ENCODE results near the gene AFG3L2. TPM values are rescaled to one million over a fixed set of nuclear protein-coding genes. Genes with fewer than 3 reads are reported as not detected.
A peak's percentile ranks its signal among the peaks of the same experiment; 100 is the strongest.

AFG3L2 gene
- total RNA-seq, 1 experiment from 2014 or later, result 52.6 TPM

DNA sequence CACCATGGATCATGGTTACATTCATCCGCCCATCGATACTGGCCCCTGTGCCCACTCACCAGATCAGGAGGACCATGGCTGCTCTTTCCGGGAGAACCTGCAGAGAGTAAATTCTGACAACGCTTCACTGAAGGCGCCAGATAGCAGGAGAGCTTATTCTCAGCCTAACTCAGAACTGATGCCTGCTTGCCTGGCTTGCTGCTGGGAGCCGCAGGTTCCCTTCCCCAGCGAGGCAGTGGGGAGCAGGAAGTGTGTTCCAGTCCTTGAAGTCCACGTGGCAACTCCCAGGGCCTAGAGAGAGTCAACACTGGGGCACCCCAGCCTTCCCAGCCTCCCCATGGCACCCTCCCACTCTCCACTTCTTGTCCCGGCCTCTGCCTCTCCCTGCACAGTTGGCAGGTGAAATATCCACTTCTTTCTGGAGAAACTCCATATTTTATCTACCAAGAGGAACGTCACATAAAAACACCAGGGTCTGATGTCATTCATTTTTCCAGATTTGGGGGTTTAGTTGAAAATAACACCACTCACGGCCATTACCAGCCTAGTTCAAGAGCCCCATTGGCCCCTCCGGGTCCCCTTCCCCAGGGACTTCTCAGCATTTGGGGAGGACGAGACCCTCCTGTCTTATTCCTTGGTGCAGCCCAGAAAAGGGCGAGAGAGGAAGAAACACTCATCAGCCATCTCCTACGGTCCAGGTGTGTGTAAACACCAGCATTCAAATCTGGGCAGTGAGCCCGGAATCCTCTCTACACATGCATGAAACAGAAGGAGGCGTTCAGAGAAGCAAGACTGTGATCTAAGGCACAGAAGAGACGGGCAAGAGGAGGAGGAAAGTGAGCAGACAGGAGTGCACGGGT, 72.4 kb downstream of the AFG3L2 start:
- no peak for DNase-seq (ENCODE audit: low spot score)

DNA sequence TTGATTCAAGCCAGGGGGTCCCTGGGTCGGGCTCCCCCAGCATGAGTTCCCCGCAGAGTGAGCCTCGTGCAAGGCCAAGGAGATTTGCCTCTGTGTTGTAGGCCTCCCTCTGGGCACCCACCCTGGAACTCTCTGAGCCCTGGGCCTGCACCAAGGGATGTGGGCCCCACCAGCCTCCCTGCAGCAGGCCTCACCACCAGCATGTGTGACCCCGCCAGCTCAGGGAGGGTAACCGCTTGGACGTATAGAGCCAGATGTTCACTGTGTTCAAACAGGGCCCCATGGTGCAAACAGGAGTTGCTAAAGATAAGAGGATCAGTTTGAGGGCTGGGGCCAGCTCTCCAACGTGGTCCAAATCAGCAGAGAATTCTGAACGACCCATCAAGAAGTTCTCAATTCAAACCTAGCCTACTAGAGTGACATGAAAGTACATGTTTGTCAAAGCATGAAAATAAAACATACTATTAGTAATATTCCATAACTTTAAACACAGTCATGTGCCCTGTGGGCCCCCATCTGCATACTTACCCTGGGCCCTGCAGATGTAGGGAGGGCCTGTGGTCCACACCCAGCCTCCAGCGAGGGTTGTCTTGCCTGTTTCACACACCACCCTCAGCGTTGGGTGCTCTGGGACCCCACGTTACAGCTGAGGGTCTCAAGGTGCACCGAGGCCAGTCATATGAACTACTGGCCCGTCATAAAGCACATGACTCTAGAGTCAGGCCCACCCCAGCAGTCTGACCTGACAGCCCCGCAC, 74.5 kb downstream of the AFG3L2 start:
- no peak for DNase-seq (ENCODE audit: low spot score)

DNA sequence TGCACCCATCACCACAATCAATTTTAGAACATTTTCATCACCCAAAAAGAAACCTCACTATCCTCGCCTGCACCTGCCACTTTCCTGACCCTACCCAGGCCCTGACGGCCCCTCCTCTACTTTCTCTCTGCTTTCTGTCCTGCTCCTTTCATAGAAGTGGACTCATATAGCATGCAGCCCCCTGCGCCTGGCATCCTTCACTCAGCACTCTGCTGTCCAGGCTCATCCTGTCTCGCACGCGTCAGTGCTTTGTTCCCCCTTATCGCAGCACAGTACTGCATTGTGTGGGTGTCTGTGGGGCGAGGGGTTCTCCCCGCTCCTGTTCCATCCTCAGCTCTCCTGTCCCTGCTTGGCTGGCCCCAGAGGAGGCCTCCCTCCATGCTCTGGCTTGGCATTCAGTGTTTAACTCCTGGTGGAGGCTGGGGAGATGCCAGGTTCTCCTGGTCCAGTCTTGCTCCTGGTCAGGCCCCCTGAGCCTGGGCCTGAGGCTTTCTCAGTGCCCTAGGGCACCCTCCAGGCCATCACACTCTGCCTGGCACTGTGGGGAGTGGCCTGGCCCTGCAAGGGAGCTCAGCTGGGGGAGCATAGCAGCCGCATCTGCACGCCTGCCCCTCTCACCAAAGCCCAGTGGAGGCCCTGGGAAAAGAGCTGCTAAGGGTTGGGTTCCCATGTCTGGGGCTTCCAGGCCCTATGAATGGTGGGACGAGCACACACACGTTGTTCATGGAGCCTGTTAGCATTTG, 75.6 kb downstream of the AFG3L2 start:
- no peak for DNase-seq (ENCODE audit: low spot score)

DNA sequence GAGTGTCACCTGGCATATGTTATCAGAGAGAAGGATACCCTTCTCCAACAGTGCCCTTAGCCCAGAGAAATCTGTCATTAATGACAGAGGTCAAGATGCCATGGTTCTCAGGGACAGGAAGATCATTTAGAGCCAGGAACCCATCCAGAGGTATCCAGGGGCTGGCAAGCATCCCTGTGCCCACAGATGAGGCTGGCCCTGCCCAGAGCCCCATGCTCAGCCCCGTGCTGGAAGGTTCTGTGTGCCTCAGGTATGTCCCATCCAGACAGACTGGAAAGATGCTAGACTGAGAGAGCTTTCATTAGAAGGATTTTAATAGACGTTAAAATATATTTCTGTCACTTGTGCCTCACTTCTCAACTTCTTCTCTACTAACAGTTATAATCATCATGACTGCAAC, 77.2 kb downstream of the AFG3L2 start:
- DNase-seq (ENCODE audit: low spot score), result no peak

DNA sequence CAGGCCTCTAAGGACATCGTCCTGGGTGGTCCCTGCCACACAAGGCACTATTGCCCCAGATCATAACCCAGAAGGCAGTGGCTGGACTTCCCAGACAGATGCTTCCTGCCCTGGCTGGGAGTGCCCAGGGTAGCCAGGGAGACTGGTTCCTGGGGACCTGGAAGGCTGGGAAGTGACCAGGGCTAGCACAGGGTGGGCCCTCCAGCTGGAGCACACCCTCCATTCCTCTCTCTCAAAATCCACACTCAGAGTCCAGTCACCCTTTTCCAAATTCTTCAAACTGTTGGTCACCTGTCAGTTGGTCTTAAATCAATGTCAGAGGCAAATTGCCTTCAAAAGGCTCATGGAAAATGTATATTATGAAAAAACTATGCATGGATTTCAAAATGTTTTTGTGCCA, 80.6 kb downstream of the AFG3L2 start:
- no peak for DNase-seq (ENCODE audit: low spot score)

DNA sequence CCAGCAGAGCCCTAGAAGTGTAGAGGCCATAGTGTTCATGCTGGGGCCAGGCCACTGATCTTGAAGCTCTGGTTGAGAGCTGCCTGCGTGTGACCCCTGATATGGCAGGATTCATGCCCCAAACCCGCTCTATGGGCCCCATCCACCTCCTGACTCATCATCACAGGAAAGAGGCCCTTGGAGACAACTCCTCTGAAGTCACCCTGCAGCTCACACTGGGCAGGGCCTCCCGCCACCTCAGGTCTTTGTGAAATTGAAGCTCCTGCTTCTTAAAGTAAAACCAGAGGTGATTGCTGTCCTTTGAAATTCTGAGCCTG, 81.0 kb downstream of the AFG3L2 start:
- no peak for DNase-seq (ENCODE audit: low spot score)

DNA sequence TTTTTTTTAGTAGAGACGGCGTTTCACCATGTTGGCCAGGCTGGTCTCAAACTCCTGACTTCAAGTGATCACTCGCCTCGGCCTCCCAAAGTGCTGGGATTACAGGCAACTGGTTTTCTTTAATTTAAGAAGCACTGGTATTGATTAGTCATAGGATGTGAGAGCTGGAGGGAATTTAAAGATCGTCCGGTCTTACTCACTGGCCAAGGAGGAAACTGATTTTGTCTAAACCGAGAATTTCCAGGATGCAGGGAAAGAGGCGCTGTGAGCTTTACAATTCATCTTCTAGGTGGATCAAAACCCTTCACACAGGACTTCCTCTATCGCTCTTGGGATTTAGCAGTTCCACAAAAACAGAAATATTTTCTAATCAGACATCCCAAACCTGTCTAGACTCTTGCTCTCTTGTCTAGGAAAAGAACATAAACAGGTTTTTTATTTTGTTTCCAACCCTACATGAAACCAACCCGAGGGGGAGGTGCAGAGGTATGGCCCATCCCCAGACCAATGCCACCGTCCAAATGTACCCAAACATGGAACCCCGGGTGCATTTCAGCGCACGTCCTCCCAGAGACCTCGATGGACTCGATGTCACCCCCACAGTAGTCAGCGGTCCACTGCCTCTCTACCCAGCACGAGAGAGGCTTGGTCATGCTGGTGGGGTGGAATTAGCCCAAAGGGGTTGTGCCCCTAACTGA, 81.5 kb downstream of the AFG3L2 start:
- no peak for DNase-seq (ENCODE audit: low spot score)

DNA sequence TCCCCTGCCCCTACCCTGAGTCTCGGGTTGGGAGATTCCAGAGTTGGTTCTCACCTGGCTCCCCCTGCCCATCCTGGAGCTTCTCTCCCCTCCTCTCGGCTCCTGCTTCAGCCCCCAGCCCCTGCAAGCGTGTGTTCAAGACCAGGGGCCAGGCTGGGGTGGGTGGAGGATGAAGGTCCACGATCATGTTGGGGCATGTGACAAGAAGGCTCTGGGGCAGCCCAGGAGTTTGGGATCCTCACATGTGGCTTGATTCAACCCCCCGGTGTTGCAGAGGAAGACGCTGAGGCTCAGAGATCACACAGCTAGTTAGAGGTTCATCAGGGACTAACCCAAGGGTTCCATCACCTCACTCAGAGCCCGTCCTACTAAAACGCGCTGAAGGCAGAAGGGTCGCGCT, 83.2 kb downstream of the AFG3L2 start:
- DNase-seq (ENCODE audit: low spot score), result no peak

DNA sequence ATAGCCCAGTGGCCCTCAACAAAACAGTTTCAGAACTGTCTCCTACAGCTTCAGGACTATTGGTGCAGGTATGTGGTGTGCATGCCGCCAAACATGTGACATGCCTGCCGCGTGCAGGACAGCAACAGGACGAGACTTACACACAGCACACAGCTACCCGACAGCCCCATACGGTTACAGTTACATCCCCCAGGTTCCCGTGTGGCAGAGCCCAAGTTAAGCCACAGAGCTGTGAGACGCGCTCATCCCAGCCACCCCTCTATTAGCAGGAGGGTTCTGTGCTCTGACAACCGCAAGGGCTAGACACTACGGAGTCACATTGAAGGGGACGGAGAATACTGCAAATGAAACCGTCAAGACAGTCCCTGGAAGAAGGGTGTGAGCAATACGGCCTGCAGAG, 85.3 kb downstream of the AFG3L2 start:
- no peak for DNase-seq (ENCODE audit: low spot score)

DNA sequence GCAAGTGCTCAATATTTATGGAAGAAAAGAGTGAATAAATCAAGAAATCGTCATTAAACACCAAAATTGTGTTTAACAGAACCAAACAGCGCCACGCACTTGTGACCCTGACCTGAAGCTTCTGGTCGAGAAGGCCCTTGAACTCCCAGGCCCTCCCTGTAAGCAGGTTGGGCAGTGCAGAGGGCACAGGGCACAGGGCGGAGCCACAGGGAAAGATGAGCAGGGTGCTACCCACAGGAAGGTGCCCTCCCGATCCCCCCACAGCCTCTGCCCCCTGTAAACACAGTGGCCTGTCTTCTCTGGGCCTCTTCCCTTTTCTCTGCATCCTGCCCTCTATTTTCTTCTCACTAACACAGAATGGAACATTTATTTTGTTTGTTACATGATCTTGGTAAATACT, 85.9 kb downstream of the AFG3L2 start:
- no peak for DNase-seq (ENCODE audit: low spot score)

DNA sequence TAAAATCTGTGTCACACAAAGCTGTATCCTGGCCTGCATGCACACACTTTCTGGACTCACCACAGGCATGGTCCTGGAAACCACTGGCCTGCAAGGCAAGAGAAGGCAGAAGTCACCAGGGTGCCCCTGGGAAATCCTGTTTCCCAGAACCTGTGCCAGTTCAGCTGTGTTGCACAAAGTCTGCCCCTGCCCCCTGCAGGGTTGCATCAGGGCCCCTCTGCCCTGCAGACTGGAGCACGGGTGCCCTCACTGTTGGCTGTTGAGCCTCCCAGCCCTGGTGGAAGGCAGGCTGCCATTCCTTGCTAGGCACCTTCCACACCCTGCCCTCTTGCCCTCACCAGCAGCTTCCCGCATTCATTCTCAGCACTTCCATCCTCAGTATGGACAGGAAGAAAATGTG, 86.9 kb downstream of the AFG3L2 start:
- no peak for DNase-seq (ENCODE audit: low spot score)

DNA sequence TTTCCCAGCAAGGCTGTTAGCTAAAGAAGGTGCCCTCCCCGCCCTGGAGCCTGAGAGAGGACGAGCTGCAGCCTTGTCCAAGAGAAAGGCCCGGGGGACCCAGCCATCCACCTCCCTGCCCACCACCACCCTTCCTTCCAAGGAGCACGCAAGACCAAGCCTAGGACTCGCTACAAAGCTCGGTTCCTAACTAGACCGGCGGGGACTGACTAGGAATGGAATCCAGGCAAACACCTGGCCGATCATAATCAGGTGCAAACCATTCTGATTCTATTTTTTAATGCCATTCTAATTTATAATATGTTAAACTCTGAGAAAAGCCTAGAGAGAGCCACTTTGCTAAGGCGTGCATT, 88.6 kb downstream of the AFG3L2 start:
- DNase-seq (ENCODE audit: low spot score), result no peak

DNA sequence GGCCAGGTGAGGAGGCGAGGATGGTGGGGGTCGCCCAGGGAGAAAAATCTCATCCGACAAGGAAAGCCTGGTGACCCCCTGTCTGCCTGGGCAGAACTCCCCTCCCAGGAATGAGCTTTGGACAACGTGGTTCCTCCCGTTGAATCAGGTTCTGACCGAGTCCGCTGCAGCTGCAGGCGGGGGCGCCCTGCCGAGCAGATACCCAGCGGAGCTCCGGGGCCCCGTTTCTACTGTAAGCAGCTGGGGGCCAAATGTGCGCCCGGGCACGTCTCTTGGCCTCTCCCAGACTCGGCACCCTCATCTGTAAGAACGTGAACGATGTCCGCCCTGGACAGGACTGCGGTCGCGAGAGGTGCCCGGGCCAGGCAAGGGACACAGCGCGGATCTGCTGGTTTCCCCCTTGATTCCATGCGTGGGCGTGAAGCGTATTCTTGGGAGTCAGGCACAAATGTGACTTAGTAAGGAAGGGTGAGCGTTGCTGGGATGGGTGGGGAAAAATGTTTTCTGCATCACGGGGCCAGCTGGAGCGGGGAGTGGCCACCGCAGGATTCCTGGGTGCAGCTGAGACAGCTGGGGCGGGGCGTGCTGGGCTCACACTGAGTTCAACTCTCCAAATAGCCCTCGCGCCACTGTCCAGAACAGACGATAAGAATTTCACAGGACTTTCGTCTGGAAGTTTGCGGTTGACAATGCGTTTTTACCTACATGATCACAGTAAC, 89.2 kb downstream of the AFG3L2 start:
- DNase-seq (ENCODE audit: low spot score), result peak; percentile 56

DNA sequence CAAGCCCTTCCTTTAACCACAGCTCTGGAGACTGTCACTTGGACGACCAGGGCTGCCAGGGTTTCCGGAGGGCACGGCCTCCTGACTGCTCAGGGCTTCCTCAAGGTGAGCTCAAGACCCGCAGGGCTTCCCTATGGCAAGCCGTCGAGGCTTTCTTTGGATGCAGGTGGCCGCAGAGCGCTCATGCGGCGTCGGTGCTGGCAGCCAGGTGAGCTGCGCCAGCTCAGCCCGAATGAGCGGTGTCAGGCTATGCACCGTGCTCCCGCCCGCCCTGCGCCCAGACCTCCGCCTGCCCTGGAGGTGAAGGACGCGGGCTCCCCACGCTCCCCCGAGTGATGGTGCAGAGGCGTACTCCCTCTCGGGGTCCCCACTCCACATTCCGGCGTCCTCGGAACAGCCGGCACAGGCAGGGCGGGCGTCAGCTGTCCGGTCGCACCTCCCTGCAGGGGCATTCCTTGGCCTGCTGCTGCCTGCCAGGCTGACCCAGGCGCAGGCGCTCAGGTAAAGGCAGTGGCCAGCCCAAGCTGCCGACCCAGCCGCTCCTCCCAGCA, 89.8 kb downstream of the AFG3L2 start:
- DNase-seq (ENCODE audit: low spot score), result no peak

DNA sequence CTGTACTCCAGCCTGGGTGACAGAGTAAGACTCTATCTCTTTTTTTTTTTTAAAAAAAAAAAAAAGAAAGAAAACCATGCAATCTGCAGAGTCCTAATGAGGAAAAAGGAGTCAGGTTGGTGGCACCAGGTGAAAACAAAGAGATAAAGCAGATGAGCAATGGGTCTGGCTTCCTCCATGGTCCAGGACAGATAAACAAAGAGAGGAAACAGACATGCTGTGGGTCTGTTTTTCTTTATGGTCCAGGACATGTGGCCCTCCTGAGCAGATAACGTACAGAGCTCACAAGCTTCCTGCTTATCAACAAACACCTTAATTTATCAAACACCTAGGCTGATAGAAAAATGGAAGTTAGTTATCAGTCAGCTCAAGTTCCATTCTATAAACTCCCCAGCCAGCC, 93.4 kb downstream of the AFG3L2 start:
- DNase-seq (ENCODE audit: low spot score), result no peak

DNA sequence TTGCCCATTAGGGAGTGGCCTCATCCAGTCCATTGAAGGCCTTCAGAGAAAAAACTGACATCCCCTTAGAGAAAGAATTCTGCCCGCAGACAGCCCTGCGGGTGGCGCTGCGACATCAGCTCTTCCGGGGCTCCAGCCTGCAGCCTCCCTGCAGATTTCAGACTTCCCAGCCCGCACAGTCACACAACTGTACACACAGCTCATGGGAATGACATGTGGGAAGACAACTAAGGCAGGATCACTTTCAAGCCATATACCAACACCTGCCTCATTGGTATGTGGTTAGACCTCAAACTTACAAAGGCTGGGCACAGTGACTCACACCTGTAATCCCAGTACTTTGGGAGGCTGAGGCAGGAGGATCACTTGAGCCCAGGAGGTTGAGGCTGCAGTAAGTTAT, 93.8 kb downstream of the AFG3L2 start:
- DNase-seq (ENCODE audit: low spot score), result no peak

DNA sequence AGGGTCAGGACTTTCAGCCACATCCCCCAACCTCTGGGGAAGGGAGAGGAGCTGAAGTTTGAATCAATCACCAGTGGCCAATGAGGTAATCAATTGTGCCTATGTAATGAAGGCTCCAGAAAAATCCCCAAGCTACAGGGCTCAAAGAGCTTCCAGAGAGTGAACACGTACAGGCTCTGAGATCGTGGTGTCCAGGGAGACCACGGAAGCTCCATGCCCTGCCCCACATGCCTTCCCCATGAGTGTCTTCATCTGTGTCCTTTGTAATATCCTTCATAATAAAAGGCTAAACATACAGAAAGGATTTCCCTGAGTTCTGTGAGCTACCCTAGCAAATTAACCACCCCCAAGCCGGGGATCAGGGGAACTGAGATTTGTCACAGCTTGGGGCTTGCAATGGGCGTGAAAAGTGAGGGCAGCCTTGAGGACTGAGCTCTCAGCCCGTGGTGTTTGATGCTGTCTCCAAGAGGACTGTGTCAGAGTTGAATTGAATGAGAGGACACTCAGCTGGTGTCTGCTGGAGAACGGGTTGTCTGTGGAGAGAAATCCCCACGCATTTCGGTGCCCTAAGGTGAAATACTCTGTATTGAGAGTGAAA, 94.5 kb downstream of the AFG3L2 start:
- DNase-seq (ENCODE audit: low spot score), result no peak

DNA sequence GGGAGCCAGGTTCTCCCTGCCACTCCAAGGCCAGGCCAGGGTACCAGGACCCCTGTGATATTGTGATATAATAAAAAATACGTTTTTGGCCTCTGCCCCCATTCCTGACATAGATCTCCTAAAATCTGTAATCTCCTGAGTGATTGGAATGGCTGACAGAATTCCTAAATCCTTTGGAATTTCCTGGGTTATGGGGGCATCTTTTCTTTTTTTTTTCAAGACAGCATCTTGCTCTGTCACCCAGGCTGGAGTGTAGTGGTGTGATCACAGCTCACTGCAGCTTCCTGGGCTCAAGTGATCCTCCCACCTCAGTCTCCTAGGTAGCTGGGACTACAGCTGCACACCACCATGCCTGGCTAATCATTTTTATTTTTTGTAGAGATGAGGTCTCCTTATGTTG, 95.2 kb downstream of the AFG3L2 start:
- DNase-seq (ENCODE audit: low spot score), result no peak

DNA sequence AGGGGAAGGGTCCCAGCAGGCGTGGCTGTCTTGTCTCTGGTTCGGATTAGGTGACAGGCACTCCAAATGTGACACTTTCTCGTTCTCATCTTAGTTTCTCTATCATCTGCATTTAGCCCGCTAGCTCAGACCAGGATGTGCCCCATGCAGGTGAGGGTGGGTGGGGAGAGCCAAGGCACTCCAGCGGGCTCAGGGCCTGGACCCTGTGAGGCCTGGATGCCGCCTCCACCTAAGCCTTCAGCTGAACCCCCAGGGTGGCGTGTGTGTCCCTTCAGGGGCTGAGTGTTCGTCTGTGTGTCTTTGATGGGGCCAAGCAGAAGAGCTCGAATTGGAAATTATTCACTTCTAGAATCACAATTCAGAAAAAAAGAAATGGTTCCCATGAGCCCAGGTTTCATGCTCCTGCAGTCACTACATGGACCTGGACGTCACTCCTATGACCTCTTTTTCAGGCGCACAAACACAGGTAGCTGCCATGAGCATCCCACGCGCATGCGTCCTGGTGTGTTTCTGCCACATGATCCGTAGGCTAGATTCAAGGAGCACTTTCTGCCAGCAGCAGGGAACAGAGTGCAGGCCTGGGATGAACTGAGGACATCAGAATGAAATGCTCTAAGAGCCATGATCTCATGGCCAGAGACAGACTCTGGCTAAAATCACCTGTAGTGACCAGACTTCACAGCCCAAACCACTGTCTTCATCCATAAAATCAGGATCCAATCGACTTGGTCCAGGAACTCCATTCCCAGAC, 97.1 kb downstream of the AFG3L2 start:
- DNase-seq (ENCODE audit: low spot score), result no peak
